Forelimb muscle (tissue), 1 donor: ENCODE results near the gene LYST. TPM values are rescaled to one million over a fixed set of nuclear protein-coding genes. Genes with fewer than 3 reads are reported as not detected.

Experiments
- DNase-seq: peaks from one replicate; pipeline ENCODE4 v3.0.0-alpha.2; 2013; ENCODE audit warnings: low read depth
- polyA plus RNA-seq: library from polyadenylated mRNA; unstranded; fragments of 120-200 nt; gene quantifications from one replicate; pipeline ENCODE4 v1.2.1, GENCODE V29; 2013; ENCODE audit not compliant: insufficient read length

LYST gene
- polyA plus RNA-seq, 1 donor, result 5.3 TPM

- no peak for DNase-seq
Measured at GRCh38 chr1:235712812-235713211, 153.9 kb downstream of the LYST start.

GRCh38 chr1:235710687-235711086 lies 156.0 kb downstream of the LYST start:
- DNase-seq, result no peak

GRCh38 chr1:235709018-235709417 lies 157.7 kb downstream of the LYST start:
- no peak for DNase-seq

- no peak for DNase-seq
Measured at GRCh38 chr1:235708390-235708962, 158.2 kb downstream of the LYST start.

- DNase-seq, result no peak
Measured at GRCh38 chr1:235703506-235703905, 163.2 kb downstream of the LYST start.

GRCh38 chr1:235702412-235702811 lies 164.3 kb downstream of the LYST start:
- no peak for DNase-seq

- DNase-seq, result no peak
Measured at GRCh38 chr1:235697508-235697907, 169.2 kb downstream of the LYST start.

- DNase-seq, result no peak
Measured at GRCh38 chr1:235689356-235689755, 177.3 kb downstream of the LYST start.

- DNase-seq, result no peak
Measured at GRCh38 chr1:235688096-235688495, 178.6 kb downstream of the LYST start.

GRCh38 chr1:235683653-235684052 lies 183.1 kb downstream of the LYST start:
- DNase-seq, result no peak

GRCh38 chr1:235682216-235682615 lies 184.5 kb downstream of the LYST start:
- DNase-seq, result no peak

GRCh38 chr1:235679644-235680043 lies 187.1 kb downstream of the LYST start:
- no peak for DNase-seq

- no peak for DNase-seq
Measured at GRCh38 chr1:235679005-235679404, 187.7 kb downstream of the LYST start.

GRCh38 chr1:235675152-235675890 lies 191.4 kb downstream of the LYST start:
- no peak for DNase-seq

- no peak for DNase-seq
Measured at GRCh38 chr1:235673981-235674380, 192.7 kb downstream of the LYST start.

- DNase-seq, result no peak
Measured at GRCh38 chr1:235671992-235672391, 194.7 kb downstream of the LYST start.

GRCh38 chr1:235670157-235670776 lies 196.4 kb downstream of the LYST start:
- no peak for DNase-seq

- no peak for DNase-seq
Measured at GRCh38 chr1:235669277-235669676, 197.4 kb downstream of the LYST start.

GRCh38 chr1:235663628-235664027 lies 203.1 kb downstream of the LYST start:
- no peak for DNase-seq

- DNase-seq, result no peak
Measured at GRCh38 chr1:235661568-235661967, 205.1 kb downstream of the LYST start.

- DNase-seq, result no peak
Measured at GRCh38 chr1:235659186-235659771, 207.4 kb downstream of the LYST start.

GRCh38 chr1:235657747-235658526 lies 208.8 kb downstream of the LYST start:
- no peak for DNase-seq
